PC-3 (cell line): ENCODE data around the gene STK39.

ENCODE experiments used
- EZH2 ChIP-seq: fragments of 300-600 bp; sonication (generic); IDR thresholded peaks from one replicate; pipeline ENCODE4 v1.6.1; 2017; ENCODE audit warnings: antibody characterized with exemption, mild to moderate bottlenecking, low read length; ENCODE audit not compliant: unreplicated experiment
- TF ChIP-seq, protein P1 (sequence below): fragments of 300-600 bp; sonication (generic); conservative IDR thresholded peaks from 2 replicates; pipeline ENCODE4 v1.5.1; 2017; ENCODE audit warnings: antibody characterized with exemption, low read depth, mild to moderate bottlenecking, low read length

DNA sequence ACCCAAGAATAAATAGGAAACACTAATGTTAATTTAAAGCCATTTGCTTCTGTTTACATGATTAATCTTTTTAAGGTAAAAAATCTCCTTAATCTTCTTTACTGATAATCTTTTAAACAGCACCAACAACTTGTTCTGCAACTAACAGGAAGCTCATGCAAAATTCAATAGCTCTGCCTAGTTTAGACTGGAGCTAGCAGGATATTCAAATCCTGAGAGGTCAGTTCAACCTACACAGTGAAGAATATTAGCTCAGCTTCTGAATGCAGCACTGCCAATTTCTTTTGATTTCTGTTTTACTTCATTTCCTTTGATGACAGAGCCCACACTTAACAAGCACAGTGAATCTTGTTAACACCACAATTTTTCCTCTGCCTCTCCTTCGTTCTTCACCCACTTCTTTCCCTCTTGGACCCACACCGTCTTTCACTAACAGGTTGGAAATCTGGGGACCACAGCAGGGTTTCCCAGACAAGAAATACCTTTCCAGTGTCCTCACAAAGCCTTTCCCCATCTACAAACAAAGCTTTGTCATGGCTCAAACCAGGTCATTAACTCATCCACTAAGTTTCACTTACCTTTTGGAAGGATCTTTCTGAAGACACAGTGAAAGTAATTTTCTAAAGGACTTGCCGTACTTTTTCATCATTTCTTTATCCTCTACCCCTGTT, 109.8 kb downstream of the STK39 start:
- TF ChIP-seq, protein P1, sequence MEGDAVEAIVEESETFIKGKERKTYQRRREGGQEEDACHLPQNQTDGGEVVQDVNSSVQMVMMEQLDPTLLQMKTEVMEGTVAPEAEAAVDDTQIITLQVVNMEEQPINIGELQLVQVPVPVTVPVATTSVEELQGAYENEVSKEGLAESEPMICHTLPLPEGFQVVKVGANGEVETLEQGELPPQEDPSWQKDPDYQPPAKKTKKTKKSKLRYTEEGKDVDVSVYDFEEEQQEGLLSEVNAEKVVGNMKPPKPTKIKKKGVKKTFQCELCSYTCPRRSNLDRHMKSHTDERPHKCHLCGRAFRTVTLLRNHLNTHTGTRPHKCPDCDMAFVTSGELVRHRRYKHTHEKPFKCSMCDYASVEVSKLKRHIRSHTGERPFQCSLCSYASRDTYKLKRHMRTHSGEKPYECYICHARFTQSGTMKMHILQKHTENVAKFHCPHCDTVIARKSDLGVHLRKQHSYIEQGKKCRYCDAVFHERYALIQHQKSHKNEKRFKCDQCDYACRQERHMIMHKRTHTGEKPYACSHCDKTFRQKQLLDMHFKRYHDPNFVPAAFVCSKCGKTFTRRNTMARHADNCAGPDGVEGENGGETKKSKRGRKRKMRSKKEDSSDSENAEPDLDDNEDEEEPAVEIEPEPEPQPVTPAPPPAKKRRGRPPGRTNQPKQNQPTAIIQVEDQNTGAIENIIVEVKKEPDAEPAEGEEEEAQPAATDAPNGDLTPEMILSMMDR = no peak
- no peak for TF ChIP-seq EZH2
